Neural crest cell (in vitro differentiated cells): ENCODE data around the gene SLC35E1. TPM values are rescaled to one million over a fixed set of nuclear protein-coding genes. Genes with fewer than 3 reads are reported as not detected.

ENCODE experiments used
- DNase-seq: peaks from one replicate; pipeline ENCODE4 v3.0.0; 2021; ENCODE audit warnings: low read depth, mixed read lengths, low spot score
- H3K27ac Mint-ChIP-seq: one replicate; pipeline ENCODE4 v1.8.0; 2021; ENCODE audit warnings: mild to moderate bottlenecking, mixed read lengths; ENCODE audit not compliant: unreplicated experiment
- H3K27me3 Mint-ChIP-seq: 2 replicates; pipeline ENCODE4 v1.8.0; 2021; ENCODE audit warnings: low read depth, mild to moderate bottlenecking, mixed read lengths
- H3K36me3 Mint-ChIP-seq: 2 replicates; pipeline ENCODE4 v1.8.0; 2021; ENCODE audit warnings: low read depth, mild to moderate bottlenecking, mixed read lengths
- H3K4me1 Mint-ChIP-seq: 2 replicates; pipeline ENCODE4 v1.8.0; 2021; ENCODE audit warnings: mixed read lengths
- H3K4me3 Mint-ChIP-seq: one replicate; pipeline ENCODE4 v1.8.0; 2021; ENCODE audit warnings: mild to moderate bottlenecking, mixed read lengths
- H3K9me3 Mint-ChIP-seq: 2 replicates; pipeline ENCODE4 v1.8.0; 2021; ENCODE audit warnings: mixed read lengths
- total RNA-seq: library from RNA; stranded (reverse); gene quantifications from 2 replicates; pipeline ENCODE4 v1.2.1, GENCODE V29; 2021
- TF ChIP-seq, protein P1 (sequence below): fragments of 200-600 bp; sonication (generic); conservative IDR thresholded peaks from 2 replicates; pipeline ENCODE4 v1.5.0; 2021; ENCODE audit warnings: antibody characterized with exemption, mild to moderate bottlenecking

SLC35E1 gene
- total RNA-seq, 1 donor from 2014 or later, result 32.5 TPM

DNA sequence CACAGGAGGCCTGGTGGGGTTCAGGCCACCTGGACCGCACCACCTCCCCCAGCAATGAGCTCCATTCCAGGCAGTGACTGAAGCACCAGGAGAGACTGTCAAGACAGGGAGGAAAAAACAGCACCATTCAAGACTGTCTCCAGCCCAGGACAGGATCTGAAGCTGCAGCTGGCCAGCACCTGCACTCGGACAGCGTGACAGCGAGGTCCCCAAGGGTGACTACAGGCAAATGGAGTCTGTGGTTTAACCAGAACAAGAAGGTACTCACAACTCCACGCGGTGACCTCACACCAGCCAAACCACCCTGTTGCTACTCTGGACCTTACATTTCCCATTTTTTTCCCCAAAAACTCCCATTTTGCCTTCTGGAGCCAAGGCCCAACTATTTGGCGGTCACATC, 46.0 kb upstream of the SLC35E1 start:
- Mint-ChIP-seq H3K9me3 (no peaks in the 10 kb centered on the region), H3K27me3 (no peaks in the 10 kb centered on the region), H3K4me1 (peaks cover 28% of the 10 kb centered on the region), H3K27ac (no peak overlapping the region), H3K4me3 (no peak overlapping the region), H3K36me3 (no peaks in the 10 kb centered on the region)
- no peak for DNase-seq
- TF ChIP-seq, protein P1, sequence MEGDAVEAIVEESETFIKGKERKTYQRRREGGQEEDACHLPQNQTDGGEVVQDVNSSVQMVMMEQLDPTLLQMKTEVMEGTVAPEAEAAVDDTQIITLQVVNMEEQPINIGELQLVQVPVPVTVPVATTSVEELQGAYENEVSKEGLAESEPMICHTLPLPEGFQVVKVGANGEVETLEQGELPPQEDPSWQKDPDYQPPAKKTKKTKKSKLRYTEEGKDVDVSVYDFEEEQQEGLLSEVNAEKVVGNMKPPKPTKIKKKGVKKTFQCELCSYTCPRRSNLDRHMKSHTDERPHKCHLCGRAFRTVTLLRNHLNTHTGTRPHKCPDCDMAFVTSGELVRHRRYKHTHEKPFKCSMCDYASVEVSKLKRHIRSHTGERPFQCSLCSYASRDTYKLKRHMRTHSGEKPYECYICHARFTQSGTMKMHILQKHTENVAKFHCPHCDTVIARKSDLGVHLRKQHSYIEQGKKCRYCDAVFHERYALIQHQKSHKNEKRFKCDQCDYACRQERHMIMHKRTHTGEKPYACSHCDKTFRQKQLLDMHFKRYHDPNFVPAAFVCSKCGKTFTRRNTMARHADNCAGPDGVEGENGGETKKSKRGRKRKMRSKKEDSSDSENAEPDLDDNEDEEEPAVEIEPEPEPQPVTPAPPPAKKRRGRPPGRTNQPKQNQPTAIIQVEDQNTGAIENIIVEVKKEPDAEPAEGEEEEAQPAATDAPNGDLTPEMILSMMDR, result no peak

DNA sequence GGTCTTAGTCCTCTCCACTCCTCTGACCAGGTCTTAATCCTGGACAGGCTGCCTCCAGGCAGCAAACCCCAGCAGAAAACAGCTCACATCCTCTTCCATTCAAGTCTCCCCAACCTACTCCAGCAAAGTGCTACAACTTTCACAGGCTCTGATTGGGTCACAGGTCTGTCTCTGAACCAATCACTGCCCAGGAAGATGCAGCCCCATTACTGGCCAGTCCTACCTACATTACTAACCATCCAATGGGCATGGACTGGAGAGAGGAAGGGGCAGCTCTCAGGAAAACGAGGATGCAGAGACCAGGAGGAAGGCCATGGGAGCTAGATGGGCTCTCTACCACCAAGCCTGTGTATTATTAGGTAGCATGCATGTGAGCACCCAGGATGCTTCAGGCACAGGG, 43.6 kb upstream of the SLC35E1 start:
- H3K4me1 Mint-ChIP-seq, result peaks cover 30% of the 10 kb centered on the region
- no peaks in the 10 kb centered on the region for H3K27me3 Mint-ChIP-seq
- no peak overlapping the region for H3K27ac Mint-ChIP-seq
- H3K4me3 Mint-ChIP-seq, result no peak overlapping the region
- no peaks in the 10 kb centered on the region for H3K9me3 Mint-ChIP-seq
- TF ChIP-seq, protein P1, result no peak
- no peaks in the 10 kb centered on the region for H3K36me3 Mint-ChIP-seq
- DNase-seq, result no peak

DNA sequence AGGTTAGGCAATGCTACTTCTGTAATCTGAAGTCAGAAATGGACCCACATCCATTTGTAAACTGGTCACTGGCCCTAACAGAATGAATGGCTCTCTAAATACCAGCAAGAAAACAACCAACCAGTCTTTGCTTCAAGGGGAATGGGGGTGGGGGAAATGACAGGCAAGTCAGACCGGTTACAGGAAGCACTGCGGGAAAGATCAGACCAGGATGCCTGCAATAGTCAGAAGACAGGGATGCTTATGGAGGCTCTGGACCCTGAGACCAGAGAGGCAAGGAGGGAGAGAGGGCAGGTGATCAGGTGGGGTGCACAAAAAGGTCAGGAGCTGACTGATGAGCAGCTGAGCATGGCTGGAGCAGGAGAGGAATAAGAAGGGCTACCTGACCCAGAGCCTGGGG, 42.7 kb upstream of the SLC35E1 start:
- H3K36me3 Mint-ChIP-seq, result no peaks in the 10 kb centered on the region
- H3K9me3 Mint-ChIP-seq, result no peaks in the 10 kb centered on the region
- peaks cover 30% of the 10 kb centered on the region for H3K4me1 Mint-ChIP-seq
- no peak for DNase-seq
- H3K27ac Mint-ChIP-seq, result no peak overlapping the region
- H3K27me3 Mint-ChIP-seq, result no peaks in the 10 kb centered on the region
- H3K4me3 Mint-ChIP-seq, result no peak overlapping the region
- TF ChIP-seq, protein P1, result no peak

DNA sequence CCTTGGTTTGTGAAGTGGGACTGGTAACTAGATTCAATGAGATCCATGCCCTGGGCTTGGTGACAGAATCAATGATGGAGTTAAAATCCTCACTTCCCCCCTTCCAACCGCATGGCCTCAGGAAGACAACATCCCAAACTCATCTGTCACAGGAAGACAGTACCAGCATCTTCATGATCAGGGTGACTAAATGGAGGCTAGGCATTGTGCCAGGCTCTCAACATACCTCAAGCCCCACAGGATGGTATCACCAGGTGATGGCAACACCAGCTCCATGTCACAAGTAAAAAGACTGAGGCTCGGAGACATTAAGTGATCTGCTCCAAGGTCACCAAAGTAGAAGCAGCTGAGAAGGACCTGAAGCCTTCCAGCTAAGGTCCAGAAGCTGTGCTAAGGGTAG, 41.6 kb upstream of the SLC35E1 start:
- Mint-ChIP-seq H3K27me3 (no peaks in the 10 kb centered on the region), H3K36me3 (no peaks in the 10 kb centered on the region), H3K4me3 (no peak overlapping the region), H3K9me3 (no peaks in the 10 kb centered on the region), H3K4me1 (peaks cover 30% of the 10 kb centered on the region), H3K27ac (no peak overlapping the region)
- TF ChIP-seq, protein P1, result no peak
- DNase-seq, result no peak

DNA sequence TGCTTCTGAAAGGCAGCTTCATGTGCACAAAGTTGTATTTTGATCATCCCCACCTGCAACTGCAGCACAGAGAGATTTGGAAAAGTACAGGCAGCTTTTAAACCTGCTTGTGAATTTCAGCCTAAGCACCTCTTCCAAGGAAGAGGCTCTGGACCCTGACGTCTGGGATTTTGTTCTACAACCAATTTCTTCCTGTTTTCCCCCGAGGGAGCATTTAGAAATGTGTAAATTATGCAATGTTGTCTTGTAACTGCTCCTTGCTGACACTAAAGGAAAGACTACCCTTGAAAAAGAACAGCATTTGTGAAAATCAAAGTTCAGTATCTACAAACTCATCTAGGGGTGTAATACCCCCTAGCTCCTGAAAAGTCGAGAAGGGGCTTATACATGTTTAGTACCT, 40.4 kb upstream of the SLC35E1 start:
- H3K27me3 Mint-ChIP-seq, result no peaks in the 10 kb centered on the region
- no peak overlapping the region for H3K27ac Mint-ChIP-seq
- TF ChIP-seq, protein P1, result peak; percentile 11
- no peaks in the 10 kb centered on the region for H3K9me3 Mint-ChIP-seq
- DNase-seq, result no peak
- H3K4me3 Mint-ChIP-seq, result no peak overlapping the region
- no peaks in the 10 kb centered on the region for H3K36me3 Mint-ChIP-seq
- peaks cover 26% of the 10 kb centered on the region for H3K4me1 Mint-ChIP-seq

DNA sequence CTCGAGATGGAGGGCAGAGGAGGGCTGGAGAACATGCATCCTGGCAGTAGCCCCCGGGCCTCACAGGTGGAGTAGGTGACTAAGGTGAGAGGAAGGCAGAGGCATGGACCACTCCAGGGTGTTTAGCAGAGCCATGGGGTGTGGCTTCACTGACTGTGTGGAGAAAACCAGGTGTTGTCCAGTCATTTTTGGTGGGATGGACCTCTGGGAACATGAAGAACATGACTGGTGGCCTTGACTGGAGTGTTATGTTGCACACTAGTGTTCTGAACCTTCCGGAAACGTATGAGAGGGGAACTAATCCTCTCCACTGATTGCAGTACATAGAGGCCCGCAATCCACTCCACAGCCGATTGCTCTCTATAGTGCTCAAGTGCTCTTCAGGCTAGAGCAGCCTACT, 38.9 kb upstream of the SLC35E1 start:
- Mint-ChIP-seq H3K27me3 (no peaks in the 10 kb centered on the region), H3K9me3 (no peaks in the 10 kb centered on the region), H3K4me3 (no peak overlapping the region), H3K4me1 (peaks cover 19% of the 10 kb centered on the region), H3K36me3 (no peaks in the 10 kb centered on the region), H3K27ac (no peak overlapping the region)
- DNase-seq, result no peak
- TF ChIP-seq, protein P1, result no peak
